RKO (cell line): Measurements from ENCODE around the gene SLC6A16.
"Not testable (repeated sequence)": the region's sequence is repeated elsewhere in the genome, so short reads cannot be mapped to it uniquely, and the experiment has no call there.

Experiments
- DNase-seq: peaks from one replicate; pipeline ENCODE4 v3.0.0-alpha.2; 2016; ENCODE audit warnings: low spot score

SLC6A16 gene

DNA sequence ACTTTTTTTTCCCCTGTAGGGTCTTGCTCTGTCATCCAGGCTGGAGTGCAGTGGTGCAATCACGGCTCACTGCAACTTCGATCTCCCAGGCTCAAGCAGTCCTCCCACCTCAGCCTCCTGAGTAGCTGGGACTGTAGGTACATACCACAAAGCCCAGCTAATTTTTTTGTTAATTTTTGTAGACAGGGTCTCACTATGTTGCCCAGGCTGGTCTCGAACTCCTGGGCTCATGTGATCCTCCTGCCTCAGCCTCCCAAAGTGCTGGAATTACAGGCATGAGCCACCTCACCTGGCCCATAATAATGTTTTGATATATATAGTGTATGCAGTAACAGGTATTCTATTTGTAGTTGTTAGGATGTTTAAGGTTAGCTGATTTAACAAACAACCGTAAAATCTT lies 6.2 kb upstream of the SLC6A16 start:
- not testable (repeated sequence) for DNase-seq

DNA sequence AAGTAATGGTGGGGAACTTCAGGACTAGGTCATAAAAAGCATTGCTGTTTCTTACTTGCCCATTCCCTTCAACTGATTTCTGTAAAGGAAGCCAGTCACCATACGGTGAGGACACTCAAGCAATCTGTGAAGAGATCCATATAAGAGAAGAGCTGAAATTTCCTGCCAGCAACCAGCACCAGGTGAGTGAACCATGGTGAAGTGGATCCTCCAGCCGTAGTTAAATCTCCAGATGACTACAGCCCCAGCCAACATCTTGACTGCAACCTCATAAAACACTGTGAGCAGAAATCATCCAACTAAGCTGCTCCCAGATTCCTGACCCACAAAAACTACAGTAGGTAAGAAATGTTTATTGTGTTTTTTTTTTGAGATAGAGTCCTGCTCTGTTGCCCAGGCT lies 3.8 kb upstream of the SLC6A16 start:
- no peak for DNase-seq

DNA sequence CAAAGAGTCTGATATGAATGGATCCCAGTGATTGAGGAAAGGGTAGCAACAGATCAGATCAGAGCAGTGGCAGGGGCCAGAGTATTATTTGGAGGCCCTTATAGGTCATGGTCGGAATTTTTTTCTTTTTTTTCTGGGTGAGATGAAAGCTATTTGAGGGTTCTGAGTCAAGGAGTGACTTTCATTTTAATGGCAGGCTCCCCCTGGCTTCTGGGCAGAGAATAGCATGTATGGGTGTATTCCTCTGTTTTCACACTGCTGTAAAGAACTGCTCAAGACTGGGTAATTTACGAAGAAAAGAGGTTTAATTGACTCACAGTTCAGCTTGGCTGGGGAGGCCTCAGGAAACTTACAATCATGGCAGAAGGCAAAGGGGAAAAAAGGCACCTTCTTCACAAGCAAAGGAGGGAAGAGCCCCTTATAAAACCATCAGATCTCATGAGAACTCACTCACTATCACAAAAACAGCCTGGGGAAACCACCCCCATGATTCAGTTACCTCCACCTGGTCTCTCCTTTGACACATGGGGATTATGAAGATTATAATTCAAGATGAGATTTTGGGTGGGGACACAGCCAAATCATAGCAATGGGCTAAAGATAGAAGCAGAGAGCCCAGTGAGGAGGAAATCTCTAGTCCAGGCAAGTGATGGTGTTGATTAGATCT lies 3.0 kb upstream of the SLC6A16 start:
- DNase-seq = peak; percentile 79

DNA sequence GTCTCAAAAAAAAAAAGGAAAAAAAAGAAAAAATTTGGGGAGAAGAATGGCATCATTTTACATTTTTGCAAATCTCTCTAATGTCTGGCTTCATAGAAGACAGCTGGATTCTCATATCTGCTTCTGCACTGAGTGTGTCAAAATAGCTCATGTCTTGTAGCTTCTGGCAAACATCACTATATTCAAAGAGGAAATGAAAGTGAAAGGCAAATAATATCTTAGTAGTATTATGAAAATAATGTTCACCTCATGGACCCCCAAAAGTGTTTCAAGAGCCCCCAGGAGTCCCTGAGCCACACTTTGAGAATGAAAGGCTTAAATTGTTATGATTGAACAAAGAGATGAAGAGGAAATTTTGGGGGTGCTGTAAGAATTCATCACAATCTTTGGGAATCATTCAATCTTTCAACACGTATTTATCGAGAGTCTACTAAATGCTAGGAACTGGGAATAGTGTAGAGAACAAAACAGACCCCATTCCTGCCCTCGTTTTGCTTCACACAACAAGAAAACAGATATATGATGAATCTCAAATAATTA lies 1.2 kb upstream of the SLC6A16 start:
- DNase-seq = no peak

DNA sequence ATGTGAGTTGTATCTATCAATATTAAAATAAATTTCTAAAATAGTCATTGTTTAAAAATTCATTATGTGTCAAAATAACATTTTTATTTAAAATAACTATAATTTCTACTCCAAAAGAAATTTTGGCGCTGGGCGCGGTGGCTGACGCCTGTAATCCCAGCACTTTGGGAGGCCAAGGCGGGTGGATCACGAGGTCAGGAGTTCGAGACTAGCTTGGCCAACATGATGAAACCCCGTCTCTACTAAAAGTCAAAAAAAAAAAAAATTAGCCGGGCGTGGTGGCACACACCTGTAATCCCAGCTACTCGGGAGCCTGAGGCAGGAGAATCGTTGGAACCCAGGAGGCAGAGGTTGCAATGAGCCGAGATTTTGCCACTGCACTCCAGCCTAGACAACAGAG lies 765 bp upstream of the SLC6A16 start:
- DNase-seq = not testable (repeated sequence)

DNA sequence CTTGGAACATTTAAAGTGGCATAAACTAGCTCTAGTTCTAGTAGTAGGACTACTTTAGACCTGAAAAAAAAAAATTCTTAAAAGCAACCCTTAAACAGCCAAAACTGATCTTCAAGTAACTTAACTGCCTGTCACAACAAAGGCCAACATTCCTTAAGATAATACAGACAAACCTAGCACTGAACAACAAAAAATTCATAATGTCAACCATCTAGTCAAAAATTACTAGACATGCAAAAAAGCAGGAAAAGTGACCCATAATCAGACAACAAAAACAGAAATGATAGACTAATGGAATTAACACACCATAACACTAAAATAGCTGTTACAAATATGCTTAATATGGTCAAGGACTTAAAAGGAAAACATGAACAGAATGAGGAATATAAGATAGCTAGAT lies 6.7 kb downstream of the SLC6A16 start:
- no peak for DNase-seq

DNA sequence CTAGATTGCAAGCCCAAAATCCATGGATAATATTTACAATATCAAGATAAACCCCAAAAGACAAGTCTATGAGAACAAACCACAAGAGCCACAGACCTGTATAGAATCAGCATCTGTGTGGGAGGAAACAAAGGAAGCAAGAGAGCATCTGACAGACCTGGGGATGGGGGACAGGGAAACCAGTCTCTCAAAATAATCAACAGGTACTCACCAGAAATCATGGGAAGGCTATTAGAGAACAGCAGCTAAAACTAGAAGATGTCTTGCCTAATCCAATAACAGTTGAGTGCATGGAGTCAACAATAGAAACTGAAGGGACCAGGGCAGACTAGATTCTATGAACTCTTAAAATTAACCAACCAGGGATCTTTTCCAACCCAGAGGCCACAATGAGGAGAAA lies 8.7 kb downstream of the SLC6A16 start:
- DNase-seq = no peak

DNA sequence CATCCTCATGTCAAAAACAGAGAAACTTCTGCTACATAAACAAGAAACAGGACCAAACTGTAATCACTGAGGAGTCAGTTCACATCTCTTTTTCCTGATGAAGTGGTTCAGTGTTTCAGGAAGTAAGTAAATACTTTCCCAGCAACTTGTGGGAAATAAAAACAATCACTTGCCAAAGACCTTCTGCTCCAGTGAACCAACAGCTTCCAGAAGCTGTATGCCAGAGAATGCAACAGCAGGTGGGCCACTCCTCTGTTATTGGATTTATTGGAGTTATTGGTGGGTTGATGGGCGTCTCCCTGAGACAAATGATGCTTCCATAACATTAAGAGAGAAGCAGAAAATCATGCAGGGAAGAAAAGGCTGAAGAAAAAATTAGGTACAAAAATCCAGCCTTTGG lies 9.9 kb downstream of the SLC6A16 start:
- DNase-seq = no peak

DNA sequence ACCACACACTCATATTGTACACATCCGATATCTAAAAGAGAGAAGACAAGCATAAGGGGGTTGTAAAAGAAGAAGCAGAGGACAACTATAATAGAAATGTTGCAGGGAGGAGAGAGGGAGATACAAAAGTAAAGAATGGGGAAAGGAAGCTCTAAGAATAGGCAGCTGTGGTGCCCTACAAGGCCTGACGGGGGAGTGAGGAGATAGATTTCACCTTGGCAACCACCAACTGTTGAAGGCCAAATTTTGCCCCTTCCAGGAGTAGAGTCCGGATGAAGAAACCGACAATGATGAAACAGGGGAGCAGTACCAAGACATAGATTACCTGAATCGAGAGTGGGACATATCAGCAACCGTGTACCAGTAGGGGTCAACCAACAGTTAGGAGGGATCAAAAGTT lies 15.9 kb downstream of the SLC6A16 start:
- DNase-seq = no peak

DNA sequence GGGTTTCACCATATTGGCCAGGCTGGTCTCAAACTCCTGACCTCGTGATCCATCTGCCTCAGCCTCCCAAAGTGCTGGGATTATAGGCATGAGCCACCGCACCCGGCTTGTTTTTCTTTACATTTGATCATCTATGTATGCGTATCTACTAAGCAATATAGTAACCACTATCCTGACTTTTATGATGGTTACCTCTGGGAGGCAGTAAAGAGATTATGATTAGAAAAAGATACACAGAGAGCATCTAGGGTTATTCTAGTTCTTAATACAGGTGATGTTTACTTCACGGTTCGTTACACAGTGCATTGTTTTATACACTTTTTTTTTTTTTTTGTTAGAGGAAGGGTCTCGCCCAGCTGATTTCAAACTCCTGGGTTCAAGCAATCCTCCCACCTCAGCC lies 18.3 kb downstream of the SLC6A16 start:
- DNase-seq = not testable (repeated sequence)

DNA sequence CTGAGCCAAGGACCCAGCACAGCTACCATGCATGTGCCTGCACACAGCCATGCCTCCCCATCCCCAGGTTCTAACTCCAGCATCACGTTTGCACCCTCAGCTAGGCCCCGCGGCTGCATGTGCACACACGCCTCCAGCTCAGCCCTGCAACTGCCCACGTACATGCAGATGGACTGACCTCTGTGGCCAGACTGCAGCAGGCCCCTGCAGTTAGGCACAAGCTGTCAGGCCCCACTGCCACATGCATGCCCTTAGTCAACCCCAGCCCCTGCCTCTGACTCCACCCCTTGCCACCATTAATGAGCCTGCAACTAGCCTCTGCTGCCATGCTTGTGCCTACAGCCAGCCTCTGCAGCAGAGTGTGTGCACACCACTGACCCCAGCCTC lies 23.1 kb downstream of the SLC6A16 start:
- DNase-seq = no peak

DNA sequence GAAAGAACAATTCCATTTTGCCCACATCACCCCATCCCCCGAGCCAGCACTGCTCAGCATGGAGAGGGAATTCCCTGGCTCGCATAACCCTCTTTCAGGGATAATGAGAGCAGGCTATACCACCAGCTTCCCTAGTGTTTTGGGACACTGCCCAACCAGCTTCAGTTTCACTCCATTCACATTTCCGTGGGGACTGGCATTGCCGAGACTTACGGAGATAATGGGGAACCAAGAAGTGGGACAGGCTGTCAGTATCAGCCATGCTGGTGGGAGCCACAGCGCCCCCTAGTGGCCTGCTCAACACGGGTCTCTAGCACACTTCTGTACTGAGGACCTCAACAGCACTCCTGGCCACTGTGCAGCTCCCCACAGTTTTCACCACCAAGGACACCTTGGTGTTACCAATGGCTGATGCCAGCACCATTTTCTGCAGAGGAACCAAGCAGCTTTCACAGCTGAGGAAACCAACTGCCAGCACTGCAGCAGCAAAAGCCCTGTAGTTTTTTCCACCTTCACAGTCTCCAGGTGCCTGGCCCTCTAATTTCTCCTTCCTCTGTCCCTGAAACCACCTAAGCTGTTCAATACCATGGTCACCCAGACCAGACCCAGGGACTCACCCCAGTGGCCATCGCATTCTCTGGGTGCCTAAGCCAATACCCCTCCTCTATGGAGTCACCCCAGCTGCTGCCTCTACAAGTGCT lies 23.7 kb downstream of the SLC6A16 start:
- DNase-seq = peak; percentile 62

DNA sequence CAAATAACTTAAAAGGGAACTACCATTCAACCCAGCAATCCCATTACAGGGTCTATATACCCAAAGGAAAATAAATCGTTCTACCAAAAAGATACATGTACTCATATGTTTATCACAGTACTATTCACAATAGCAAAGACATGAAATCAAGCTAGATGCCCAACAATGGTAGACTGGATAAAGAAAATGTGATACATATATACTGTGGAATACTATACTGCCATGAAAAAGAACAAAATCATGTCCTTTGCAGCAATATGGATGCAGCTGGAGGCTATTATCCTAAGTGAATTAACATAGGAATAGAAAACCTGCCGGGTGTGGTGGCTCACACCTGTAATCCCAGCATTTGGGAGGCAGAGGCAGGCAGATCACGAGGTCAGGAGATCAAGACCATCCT lies 26.3 kb downstream of the SLC6A16 start:
- DNase-seq = not testable (repeated sequence)

DNA sequence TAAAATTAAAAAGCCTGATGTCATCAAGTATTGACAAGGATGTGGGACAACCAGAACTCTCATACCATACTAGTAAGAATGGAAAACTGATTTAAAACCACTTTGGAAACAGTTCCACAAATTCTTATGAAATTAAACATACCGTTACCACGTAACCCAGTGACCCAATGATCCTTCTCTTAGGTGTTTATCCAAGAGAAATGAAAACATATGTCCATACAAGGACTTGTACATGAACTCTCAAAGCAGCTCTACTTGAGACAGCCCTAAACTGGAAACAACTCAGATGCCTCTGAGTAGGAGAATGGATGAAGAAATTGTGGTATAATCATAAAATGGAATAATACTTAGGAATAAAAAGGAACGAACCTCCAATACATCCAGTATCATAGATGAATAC lies 27.6 kb downstream of the SLC6A16 start:
- no peak for DNase-seq

DNA sequence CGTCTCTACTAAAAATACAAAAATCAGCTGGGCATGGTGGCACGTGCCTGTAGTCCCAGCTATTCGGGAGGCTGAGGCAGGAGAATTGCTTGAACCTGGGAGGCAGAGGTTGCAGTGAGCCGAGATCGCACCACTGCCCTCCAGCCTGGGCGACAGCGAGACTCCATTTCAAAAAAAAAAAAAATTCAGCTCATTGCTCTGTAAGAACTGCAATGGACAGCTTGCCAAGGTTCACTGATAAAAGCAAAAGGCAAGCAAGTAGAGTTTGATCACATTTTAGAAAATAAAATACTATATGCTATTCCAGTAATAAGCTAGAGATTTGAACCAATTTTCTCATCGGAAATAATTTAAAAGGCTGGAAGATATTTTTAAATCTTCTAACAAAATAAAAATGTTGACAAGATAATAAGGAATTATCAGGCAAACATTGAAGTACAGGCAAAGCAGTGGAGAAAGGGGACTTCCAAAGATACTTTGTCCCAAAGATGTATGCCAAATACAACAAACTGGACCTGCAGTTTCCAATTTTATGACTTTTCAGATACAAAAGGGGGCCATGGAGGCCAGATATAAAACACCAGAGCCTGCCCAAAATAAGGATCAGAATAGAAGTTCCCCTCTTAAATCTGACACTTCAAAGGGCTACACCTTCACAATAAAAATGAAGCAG lies 29.6 kb downstream of the SLC6A16 start:
- DNase-seq = no peak

DNA sequence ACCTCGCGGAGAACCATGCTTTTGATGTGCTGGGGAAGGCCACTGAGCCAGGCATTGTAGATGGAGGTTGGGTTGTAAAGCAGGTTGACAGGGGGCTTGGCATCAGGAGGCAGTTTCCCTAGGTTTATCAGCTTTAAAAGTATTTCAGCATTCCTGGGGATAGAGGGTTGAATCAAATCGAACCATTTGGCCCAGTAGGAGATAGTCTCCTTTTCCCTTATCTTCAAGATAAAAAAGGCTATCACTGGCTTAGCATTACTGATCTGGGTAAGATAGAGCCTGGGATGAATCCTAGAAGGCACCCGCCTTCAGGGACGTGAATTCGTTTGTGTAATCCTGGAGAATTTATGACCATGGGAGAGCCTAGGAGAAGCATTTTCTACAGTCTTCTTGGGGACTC lies 30.6 kb downstream of the SLC6A16 start:
- no peak for DNase-seq

DNA sequence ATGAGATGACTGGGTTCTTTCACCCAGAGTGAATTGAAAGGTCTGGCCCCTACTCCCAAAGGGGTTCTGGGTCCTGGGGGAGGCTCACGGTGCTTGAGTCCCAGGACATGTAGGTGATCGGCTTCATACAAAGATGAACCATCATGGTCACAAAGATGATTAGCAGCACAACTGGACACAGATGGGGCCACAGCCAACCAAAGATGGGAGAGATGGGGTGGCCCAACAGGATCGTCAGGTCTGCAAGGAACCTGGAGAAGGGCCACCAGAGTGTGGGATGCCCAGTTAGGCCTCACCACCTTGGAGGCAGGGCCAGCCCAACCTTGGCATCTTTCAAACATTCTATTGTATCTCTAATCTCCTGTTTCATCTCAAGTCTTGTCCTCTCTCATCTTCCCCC lies 34.5 kb downstream of the SLC6A16 start:
- DNase-seq = no peak

DNA sequence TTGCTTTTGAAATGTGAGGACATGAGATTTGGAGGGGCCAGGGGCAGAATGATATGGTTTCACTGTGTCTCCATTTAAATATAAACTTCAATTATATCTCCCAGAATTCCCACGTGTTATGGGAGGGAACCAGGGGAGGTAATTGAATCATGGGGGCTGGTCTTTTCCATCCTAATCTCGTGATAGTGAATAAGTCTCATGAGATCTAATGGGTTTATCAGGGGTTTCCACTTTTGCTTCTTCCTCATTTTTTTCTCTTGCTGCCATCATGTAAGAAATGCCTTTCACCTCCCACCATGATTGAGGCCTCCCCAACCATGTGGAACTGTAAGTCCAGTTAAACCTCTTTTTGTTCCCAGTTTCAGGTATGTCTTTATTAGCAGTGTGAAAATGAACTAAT lies 35.7 kb downstream of the SLC6A16 start:
- DNase-seq = not testable (repeated sequence)

DNA sequence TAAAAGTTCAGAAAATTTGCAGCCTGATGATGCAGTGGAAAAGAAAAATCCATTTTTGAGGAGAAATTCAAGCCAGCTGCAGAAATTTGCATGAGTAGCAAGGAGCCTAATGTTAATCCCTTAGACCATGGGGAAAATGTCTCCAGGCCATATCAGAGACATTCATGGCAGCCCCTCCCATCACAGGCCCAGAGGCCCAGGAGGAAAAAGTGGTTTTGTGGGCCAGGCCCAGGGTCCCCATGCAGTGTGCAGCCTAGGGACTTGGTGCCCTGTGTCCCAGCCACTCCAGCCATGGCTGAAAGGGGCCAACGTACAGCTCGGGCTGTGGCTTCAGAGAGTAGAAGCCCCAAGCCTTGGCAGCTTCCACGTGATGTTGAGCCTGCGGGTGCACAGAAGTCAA lies 36.8 kb downstream of the SLC6A16 start:
- not testable (repeated sequence) for DNase-seq

DNA sequence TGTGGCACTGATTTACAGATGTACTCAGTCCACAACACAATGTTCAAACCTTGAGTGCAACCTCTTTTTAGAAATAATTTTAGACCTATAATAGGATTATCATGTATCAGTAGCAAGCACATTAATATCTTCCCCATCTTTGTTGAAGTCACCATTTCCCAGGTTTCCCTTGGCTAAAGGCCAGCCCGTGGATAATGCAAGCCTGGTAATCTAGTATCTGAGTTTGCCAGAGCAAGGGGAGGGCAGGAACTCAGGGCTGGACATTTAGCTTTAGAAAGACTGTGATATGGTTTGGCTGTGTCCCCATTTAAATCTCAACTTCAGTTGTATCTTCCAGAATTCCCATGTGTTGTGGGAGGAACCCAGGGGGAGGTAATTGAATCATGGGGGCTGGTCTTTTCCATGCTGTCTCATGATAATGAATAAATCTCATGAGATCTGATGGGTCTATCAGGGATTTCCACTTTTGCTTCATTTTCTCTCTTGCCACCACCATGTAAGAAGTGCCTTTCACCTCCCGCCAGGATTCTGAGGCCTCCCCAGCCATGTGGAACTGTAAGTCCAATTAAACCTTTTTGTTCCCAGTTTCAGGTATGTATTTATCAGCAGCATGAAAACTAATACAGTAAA lies 37.7 kb downstream of the SLC6A16 start:
- DNase-seq = no peak

DNA sequence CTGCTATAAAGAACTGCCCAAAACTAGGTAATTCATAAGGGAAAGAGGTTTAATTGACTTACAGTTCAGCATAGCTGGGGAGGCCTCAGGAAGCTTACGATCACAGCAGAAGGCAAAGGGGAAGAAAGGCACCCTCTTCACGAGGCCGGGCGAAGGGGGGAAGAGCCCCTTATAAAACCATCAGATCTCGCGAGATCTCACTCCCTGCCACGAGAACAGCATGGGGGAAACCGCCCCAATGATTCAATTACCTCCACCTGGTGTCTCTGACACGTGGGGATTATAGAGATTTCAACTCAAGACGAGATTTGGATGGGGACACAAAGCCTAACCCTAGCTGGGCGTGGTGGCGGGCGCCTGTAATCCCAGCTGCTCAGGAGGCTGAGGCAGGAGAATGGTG lies 42.8 kb downstream of the SLC6A16 start:
- no peak for DNase-seq

DNA sequence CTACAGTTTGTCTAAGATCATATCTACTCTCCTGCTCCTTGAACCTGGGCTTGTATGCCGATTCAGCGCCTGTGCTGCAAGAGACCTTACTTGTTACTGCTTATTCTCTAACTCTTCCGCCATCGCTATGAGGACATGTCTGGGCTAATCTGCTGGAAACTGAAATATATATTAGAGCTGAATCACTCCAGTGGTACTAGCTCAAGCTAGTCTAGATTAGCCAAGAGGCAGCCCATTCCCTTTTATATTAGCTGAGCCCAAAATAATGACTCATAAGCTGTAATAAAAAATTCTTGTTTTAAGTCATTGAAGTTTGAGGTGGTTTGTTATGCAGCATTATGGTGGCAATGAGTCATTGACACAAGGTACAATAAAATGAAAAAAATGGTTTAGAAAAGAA lies 52.8 kb downstream of the SLC6A16 start:
- peak; percentile 26 for DNase-seq
